ENCODE results near the gene SORCS3. TPM values are rescaled to one million over a fixed set of nuclear protein-coding genes. Genes with fewer than 3 reads are reported as not detected.
A peak's percentile ranks its signal among the peaks of the same experiment; 100 is the strongest.
"Not testable (repeated sequence)": the region's sequence is repeated elsewhere in the genome, so short reads cannot be mapped to it uniquely, and the experiment has no call there.

The SORCS3 gene
- total RNA-seq, 4 donors from 2014 or later: 0.26 to 0.50 (median 0.41) TPM

- Histone ChIP-seq H3K27ac (replicated peaks in 1 of 4) (no peak overlapping the region), H3K36me3 (no peaks in the 10 kb centered on the region), H3K9me3 (no peaks in the 10 kb centered on the region), H3K4me1 (peaks cover 0 to 8% (median 3%) of the 10 kb centered on the region in 4 donors), H3K27me3 (no peaks in the 10 kb centered on the region), H3K4me3 (no peak overlapping the region)
- TF ChIP-seq POLR2A (IDR thresholded peaks at IDR 0.05; ENCODE audit: low read depth) (no peak), POLR2AphosphoS5 (IDR thresholded peaks at IDR 0.05) (no peak), CTCF (IDR thresholded peaks at IDR 0.05) (no peak), EP300 (IDR thresholded peaks at IDR 0.05) (no peak)
- intact Hi-C loops (cut with DNase I): no loop called here
- 67% methylated on average over 3 of the region's 3 CpGs for WGBS
- no peak for DNase-seq (ENCODE audit: extremely low spot score)
Observed at GRCh38 chr10:104711302-104711721, 70.2 kb downstream of the SORCS3 start.

GRCh38 chr10:104730593-104730992 lies 89.5 kb downstream of the SORCS3 start:
- DNase-seq (ENCODE audit: extremely low spot score); H3K27ac ChIP-seq (replicated peaks in 1 of 4); H3K36me3 ChIP-seq; H3K27me3 ChIP-seq; H3K4me3 ChIP-seq; intact Hi-C loops (cut with DNase I); H3K9me3 ChIP-seq: not testable (repeated sequence)
- H3K4me1 ChIP-seq: peaks cover 9 to 18% (median 16%) of the 10 kb centered on the region in 4 donors
- 89% methylated on average over 2 of the region's 2 CpGs for WGBS

- intact Hi-C loops (cut with DNase I): no loop called here
- DNase-seq (ENCODE audit: extremely low spot score): no peak
- no peak for TF ChIP-seq POLR2A (IDR thresholded peaks at IDR 0.05; ENCODE audit: low read depth)
- TF ChIP-seq POLR2AphosphoS5 (IDR thresholded peaks at IDR 0.05): no peak
- TF ChIP-seq EP300 (IDR thresholded peaks at IDR 0.05): no peak
- TF ChIP-seq CTCF (IDR thresholded peaks at IDR 0.05): no peak
- Histone ChIP-seq H3K4me3 (no peak overlapping the region), H3K4me1 (peaks cover 15 to 24% (median 19%) of the 10 kb centered on the region in 4 donors), H3K36me3 (no peaks in the 10 kb centered on the region), H3K27me3 (no peaks in the 10 kb centered on the region), H3K9me3 (no peaks in the 10 kb centered on the region), H3K27ac (replicated peaks in 1 of 4) (peak overlapping the region in 2 of 4 donors; percentile 52 to 62)
- WGBS: 80% methylated on average over 3 of the region's 3 CpGs
Observed at GRCh38 chr10:104731192-104731591, 90.1 kb downstream of the SORCS3 start.

- Histone ChIP-seq H3K27ac (replicated peaks in 1 of 4) (peak overlapping the region in 3 of 4 donors; percentile 47 to 73 (median 52)), H3K27me3 (no peaks in the 10 kb centered on the region)
- DNase-seq (ENCODE audit: extremely low spot score): no peak
Observed at GRCh38 chr10:104732222-104732621, 91.1 kb downstream of the SORCS3 start.

GRCh38 chr10:104734433-104734832 lies 93.3 kb downstream of the SORCS3 start:
- no peak overlapping the region for H3K27ac ChIP-seq (replicated peaks in 1 of 4)
- no peak overlapping the region for H3K4me3 ChIP-seq
- no peaks in the 10 kb centered on the region for H3K9me3 ChIP-seq
- peak; percentile 90 for DNase-seq (ENCODE audit: extremely low spot score)
- intact Hi-C loops (cut with DNase I): no loop called here
- H3K36me3 ChIP-seq: no peaks in the 10 kb centered on the region
- no peaks in the 10 kb centered on the region for H3K27me3 ChIP-seq
- TF ChIP-seq EP300 (IDR thresholded peaks at IDR 0.05) (no peak), POLR2A (IDR thresholded peaks at IDR 0.05; ENCODE audit: low read depth) (no peak), POLR2AphosphoS5 (IDR thresholded peaks at IDR 0.05) (no peak), CTCF (IDR thresholded peaks at IDR 0.05) (no peak)
- H3K4me1 ChIP-seq: peaks cover 17 to 25% (median 21%) of the 10 kb centered on the region in 4 donors
- 61% methylated on average over 2 of the region's 2 CpGs for WGBS

More at GRCh38 chr10:104732222-104732621, 91.1 kb downstream of the SORCS3 start:
- intact Hi-C loops (cut with DNase I): no loop called here
- H3K9me3 ChIP-seq: no peaks in the 10 kb centered on the region
- WGBS: 56% methylated on average over 3 of the region's 3 CpGs
- TF ChIP-seq POLR2AphosphoS5 (IDR thresholded peaks at IDR 0.05) (peak; percentile 40 to 57), POLR2A (IDR thresholded peaks at IDR 0.05; ENCODE audit: low read depth) (no peak), CTCF (IDR thresholded peaks at IDR 0.05) (no peak), EP300 (IDR thresholded peaks at IDR 0.05) (peak; percentile 77)
- H3K36me3 ChIP-seq: no peaks in the 10 kb centered on the region
- peaks cover 17 to 25% (median 21%) of the 10 kb centered on the region in 4 donors for H3K4me1 ChIP-seq
- no peak overlapping the region for H3K4me3 ChIP-seq

Data from esophagus muscularis mucosa (tissue), 4 donors.